Fibroblast of gingiva (primary cell): ENCODE measurements around the gene CORO1C.
A peak's percentile ranks its signal among the peaks of the same experiment; 100 is the strongest.
"Not testable (repeated sequence)": the region's sequence is repeated elsewhere in the genome, so short reads cannot be mapped to it uniquely, and the experiment has no call there.

Experiments
- DNase-seq: peaks from one replicate; pipeline ENCODE4 v3.0.0-alpha.2; 2011; ENCODE audit warnings: low read depth

Gene CORO1C

GRCh38 chr12:108731105-108731865, at the start of gene CORO1C:
CORO1C (minus strand) TSS chr12:108731518; CDS start chr12:108701318, 30,200 bp downstream.
- peak; percentile 94 for DNase-seq

- peak; percentile 77 for DNase-seq
These were observed 48.8 kb upstream of the CORO1C start for GRCh38 chr12:108779998-108780688.

GRCh38 chr12:108778053-108778452, 46.7 kb upstream of the CORO1C start:
- no peak for DNase-seq

GRCh38 chr12:108777156-108777555, 45.8 kb upstream of the CORO1C start:
- DNase-seq = no peak

GRCh38 chr12:108773798-108774788, 42.8 kb upstream of the CORO1C start:
- peak; percentile 96 for DNase-seq

GRCh38 chr12:108772891-108773797, 41.8 kb upstream of the CORO1C start:
- no peak for DNase-seq

GRCh38 chr12:108772247-108772646, 40.9 kb upstream of the CORO1C start:
- DNase-seq = no peak

GRCh38 chr12:108771835-108772234, 40.5 kb upstream of the CORO1C start:
- not testable (repeated sequence) for DNase-seq

- no peak for DNase-seq
These were observed 39.6 kb upstream of the CORO1C start for GRCh38 chr12:108770963-108771362.

GRCh38 chr12:108770269-108770829, 39.0 kb upstream of the CORO1C start:
- DNase-seq = no peak

- DNase-seq = no peak
These were observed 37.5 kb upstream of the CORO1C start for GRCh38 chr12:108768591-108769500.

- DNase-seq = no peak
These were observed 35.0 kb upstream of the CORO1C start for GRCh38 chr12:108766294-108766693.

GRCh38 chr12:108765289-108765764, 34.0 kb upstream of the CORO1C start:
- no peak for DNase-seq

GRCh38 chr12:108764540-108765288, 33.4 kb upstream of the CORO1C start:
- DNase-seq = no peak

GRCh38 chr12:108761226-108761625, 29.9 kb upstream of the CORO1C start:
- no peak for DNase-seq

- DNase-seq = no peak
These were observed 28.6 kb upstream of the CORO1C start for GRCh38 chr12:108759924-108760323.

GRCh38 chr12:108757856-108758255, 26.5 kb upstream of the CORO1C start:
- no peak for DNase-seq

- no peak for DNase-seq
These were observed 25.1 kb upstream of the CORO1C start for GRCh38 chr12:108756421-108756820.

GRCh38 chr12:108755481-108755880, 24.2 kb upstream of the CORO1C start:
- DNase-seq = no peak
